HS-5 (cell line): ENCODE results near the gene GYPE.
"Not testable (repeated sequence)": the region's sequence is repeated elsewhere in the genome, so short reads cannot be mapped to it uniquely, and the experiment has no call there.

Source experiments
- DNase-seq: peaks from one replicate; pipeline ENCODE4 v3.0.0-alpha.2; 2012; ENCODE audit warnings: low read depth

The GYPE gene

DNA sequence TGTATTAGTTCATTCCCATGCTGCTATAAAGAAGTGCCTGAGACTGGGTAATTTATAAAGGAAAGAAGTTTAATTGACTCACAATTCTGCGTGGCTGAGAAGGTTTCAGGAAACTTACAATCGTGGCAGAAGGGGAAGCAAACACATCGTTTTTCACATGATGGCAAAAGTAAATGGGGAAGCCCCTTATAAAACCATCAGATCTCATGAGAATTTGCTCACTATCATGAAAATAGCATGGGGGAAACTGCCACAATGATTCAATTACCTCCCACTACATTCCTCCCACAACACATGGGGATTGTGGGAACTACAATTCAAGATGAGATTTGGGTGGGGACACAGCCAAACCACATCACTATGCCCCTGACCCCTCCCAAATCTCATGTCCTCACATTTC, 35.4 kb downstream of the GYPE start:
- DNase-seq, result not testable (repeated sequence)

GRCh38 chr4:143862716-143863115, 42.6 kb downstream of the GYPE start:
- DNase-seq, result not testable (repeated sequence)

DNA sequence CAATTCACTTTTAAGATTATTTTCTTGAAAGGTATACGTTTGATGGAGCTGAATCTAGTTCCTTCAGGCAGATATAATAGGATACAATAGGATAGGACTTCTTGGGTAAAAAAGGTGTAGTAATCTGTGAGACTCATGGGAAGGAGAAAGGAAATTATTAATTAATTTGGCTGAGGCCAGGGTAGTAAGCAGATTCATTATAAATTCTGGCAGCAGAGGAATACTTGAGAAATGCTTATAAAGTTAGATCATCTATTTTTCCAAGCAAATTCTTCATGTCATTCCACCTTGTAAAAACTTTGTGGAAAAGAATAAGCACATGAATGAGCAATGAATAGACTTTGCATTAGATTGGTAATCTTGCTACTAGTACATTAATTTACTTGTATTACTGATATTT, 46.9 kb downstream of the GYPE start:
- DNase-seq, result no peak

DNA sequence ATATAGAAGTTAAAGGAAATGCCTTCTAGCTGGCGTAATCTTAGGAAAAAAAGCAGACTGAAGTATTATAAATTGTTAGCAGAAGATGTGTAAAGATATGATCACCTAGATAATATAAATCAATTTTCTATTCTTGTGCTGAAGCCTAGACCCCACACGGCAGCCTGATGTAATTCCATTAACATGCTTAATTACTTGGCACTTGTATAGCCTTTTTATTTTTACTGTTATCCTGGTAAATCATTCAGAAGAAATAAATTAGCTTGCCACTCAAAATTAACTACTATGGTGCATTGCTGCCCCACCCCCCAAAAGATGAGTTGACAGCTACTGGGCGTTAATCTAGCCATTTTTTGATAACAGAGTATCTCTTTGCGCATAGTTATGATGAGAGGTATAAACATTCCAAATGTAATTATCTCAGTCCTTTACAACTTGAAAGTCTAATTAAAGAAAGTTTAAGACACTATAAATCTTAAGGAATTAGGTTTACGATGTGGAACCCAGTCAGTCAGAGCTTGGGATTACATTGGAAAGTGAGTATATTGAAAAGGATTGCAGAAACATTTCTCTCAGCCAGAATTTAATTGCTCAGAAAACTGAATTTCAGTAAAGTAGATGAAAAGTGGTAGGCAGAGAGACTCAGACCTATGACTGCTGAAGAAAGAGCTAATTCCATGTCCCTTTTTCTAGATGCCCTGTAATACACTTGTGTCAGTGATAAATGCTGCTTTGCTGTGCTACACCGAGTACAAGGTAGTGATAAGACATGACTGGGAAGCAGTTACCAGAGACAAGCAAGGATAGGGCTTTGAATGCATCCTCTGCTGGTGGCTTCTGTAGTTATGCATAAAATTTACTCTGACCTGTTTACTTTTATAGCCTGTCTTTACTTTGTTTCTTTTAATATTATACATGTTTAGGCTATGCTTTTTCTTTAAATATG, 47.7 kb downstream of the GYPE start:
- not testable (repeated sequence) for DNase-seq

DNA sequence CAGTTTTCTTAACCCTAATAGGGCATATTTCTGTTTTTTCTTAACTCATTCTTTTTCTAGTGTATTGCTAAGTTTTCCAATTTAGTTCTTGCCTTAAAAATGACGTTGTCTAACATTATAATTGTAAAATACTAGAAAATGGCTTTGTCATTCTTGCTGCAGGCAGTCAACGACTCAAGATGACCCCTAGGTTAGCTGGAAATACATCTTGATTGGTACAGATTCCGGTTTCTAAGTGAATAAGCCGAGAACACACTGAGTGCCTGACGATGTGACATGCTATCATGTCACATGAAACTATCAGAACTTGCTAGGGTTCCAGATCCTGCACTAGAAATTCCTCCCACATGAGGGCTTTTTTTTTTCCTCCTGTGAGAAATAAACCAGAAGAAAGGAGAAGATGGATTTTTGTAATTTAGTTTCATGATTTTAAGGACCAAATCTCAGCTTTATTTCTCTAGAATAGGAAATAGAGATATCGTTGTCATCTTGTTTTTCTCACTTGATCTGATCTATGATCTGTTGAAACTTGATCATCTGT, 49.3 kb downstream of the GYPE start:
- not testable (repeated sequence) for DNase-seq

DNA sequence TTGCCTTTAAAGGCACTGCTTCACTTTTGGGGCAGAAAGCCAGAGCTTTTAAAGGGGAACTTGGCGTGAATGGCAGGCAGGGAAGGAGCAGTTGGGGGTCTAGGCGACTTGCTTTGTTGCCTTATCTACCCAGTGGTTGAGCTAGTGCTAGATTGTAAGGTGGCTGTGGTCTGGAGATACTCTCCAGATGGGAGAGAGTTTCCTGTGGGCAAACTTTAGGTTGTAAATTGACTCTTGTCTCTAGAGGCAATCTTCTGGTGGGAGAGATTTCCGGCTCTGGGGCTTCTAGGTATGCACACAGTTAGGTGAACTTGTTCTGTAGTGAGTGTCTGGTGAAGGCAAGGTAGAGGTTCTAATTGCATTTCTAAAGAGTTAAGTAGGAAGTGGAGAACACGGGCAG, 50.7 kb downstream of the GYPE start:
- not testable (repeated sequence) for DNase-seq

DNA sequence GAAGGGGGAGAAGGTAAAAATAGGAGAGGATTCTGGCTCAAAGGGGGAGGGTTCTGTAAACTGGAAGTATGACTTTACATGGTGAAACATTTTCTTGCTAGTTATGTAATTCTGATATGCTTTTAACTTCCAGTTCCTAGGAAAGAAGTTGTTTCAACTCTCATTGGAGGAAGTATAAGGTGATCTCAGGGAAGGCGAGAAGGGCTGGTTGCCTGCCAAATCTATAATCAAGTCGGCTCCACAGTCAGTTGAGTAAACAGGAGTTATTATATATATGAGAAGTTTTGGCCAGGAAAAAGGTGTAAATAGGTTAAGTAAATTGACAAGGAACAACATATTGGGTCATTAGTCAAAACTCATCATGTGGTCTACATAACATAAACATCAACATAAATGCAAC, 56.1 kb downstream of the GYPE start:
- DNase-seq, result not testable (repeated sequence)

DNA sequence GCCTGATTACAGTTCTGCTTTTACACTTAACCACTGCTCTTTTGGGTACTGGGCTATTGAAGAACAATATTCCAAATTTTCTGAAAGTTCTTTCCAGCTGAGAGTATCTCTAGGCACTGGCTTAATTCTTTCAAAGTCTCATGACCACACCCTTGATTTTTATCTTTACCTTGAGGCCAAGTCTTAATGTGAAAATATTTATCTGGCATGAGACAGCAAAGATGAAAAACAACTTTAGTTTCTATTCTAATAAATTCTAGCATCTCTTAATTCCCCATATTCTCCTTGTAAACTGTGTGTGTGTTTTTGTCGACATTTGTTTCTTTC, 61.9 kb downstream of the GYPE start:
- not testable (repeated sequence) for DNase-seq

DNA sequence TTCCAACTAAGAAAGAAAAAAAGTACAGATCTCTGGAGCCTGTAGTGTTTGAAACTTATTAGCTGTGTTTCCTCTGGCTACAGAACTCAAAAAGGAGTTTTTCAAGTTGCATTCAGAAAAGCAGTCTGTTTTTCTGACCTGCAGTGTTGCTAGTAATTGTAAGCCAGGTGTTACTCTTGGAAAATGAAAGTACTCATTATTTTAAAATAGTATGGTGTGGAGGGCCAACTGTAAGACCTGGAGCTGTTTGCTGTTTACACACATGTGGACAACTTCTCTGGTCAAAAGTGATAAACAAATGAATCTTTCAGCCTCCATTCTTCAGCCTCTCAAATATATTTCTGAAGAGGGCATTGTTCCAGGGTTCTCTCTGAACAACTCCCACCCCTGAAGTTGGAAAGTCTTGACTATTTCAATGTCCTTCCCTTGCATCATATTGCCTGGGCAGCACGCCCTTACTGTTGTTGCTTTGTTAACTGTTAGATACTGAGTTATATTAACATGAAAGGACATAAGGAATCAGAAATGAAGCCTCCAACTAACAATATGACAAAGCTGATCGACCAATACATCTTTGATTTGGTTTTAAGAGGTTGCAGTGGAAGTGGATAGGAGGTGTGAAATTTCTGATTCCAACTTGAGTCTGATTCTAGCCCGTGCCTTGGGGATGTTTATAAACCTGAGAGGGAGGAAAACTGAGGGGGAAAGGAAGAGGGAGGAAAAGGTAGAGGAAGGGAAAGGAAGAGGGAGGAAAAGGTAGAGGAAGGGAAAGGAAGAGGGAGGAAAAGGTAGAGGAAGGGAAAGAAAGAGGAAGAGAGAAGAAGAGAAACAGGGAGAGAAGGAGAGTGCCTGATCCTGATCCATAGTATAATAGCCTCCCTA, 62.5 kb downstream of the GYPE start:
- not testable (repeated sequence) for DNase-seq

- not testable (repeated sequence) for DNase-seq
Observed at GRCh38 chr4:143839413-143839812, 65.9 kb downstream of the GYPE start.

DNA sequence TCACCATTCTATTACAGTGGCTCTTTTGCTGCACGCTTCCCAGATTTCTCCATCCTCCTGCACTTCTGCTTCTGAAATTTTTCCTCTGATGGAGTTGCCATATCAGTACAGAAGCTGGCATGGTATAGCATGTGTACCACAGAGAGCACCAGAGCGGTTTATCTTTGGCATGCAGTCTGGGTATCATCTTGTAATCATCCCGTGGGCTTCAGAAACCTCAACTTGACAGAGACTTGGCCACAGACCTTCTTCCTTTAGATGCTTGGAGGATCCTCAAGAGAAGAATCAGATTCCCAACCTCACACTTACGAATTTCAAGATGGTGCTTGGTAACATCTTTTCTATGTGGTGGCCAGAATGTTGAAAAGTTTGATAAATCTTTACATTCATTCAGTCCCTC, 71.2 kb downstream of the GYPE start:
- not testable (repeated sequence) for DNase-seq

GRCh38 chr4:143833676-143834075, 71.7 kb downstream of the GYPE start:
- not testable (repeated sequence) for DNase-seq

DNA sequence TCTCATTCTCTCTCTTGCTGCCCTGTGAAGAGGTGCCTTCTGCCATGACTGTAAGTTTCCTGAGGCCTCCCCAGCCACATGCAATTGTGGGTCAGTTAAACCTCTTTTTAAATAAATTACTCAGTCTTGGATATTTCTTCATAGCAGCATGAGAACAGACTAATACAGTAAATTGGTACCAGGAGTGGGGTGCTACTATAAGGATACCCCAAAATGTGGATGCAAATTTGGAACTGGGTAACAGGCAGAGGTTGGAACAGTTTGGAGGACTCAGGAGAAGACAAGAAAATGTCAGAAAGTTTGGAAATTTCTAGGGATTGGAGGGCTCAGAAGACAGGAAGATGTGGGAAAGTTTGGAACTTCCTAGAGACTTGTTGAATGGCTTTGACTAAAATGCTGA, 74.8 kb downstream of the GYPE start:
- not testable (repeated sequence) for DNase-seq

- not testable (repeated sequence) for DNase-seq
Observed at GRCh38 chr4:143829239-143829620, 76.1 kb downstream of the GYPE start.
